K562 (cell line): Measurements from ENCODE around the gene CREG1. TPM values are rescaled to one million over a fixed set of nuclear protein-coding genes. Genes with fewer than 3 reads are reported as not detected.

ENCODE experiments used
- ATAC-seq: fragments of 200-7000 bp; cut with Tn5 transposase; 3 replicates; pipeline ENCODE4 v1.9.1; 2020; ENCODE audit warnings: moderate library complexity
- BruUV-seq: library from RNA; stranded (reverse); fragments of 400-500 nt; replicated peaks from 2 replicates; lab custom pipeline; 2021; lab: Mats Ljungman, UMichigan
- CTCF ChIA-PET: fragments of 300-600 bp; formaldehyde crosslinking; extraction: SDS; loops from one replicate; lab custom pipeline; 2021; ENCODE audit warnings: low intra/inter-chr PET ratio; lab: Yijun Ruan, JAX
- POLR2A ChIA-PET: fragments of 300-600, 350-650 bp; sonication (Branson Sonifier 250); formaldehyde crosslinking; extraction: SDS; loops from one replicate; lab custom pipeline; 2021; ENCODE audit warnings: antibody characterized with exemption, inconsistent platforms; lab: Yijun Ruan, JAX
- DNase-seq, 4 experiments: peaks; one replicate each; pipeline versions ENCODE4 v3.0.0 to v3.0.0-alpha.2; 2011 to 2018; ENCODE audit warnings: low spot score in 3 of 4, mixed read lengths in 3 of 4; ENCODE audit errors: extremely low read depth in 1 of 4
- FAIRE-seq: peaks from 2 replicates; lab custom pipeline; 2011; peaks lifted over from hg19 to GRCh38; lab: Jason Lieb, UNC
- H2AFZ ChIP-seq: 2 replicates; pipeline ENCODE4 v1.6.0; 2011; ENCODE audit warnings: low read depth, low read length, control low read depth, inconsistent platforms
- H3K27ac ChIP-seq: fragments of 200-600 bp; 3 replicates; pipeline ENCODE4 v1.8.0; 2011; ENCODE audit warnings: low read depth, mild to moderate bottlenecking, control low read depth, inconsistent platforms, low read length, moderate library complexity, mixed read lengths; ENCODE audit errors: extremely low read depth
- H3K27me3 ChIP-seq, 2 experiments: fragments of 300-600 bp in 1 of 2; 2 replicates in 1 of 2; 3 replicates in 1 of 2; pipeline versions ENCODE4 v1.6.0 to v1.8.0; 2011; ENCODE audit warnings: inconsistent platforms in 2 of 2, low read length in 2 of 2, mild to moderate bottlenecking in 1 of 2, mixed read lengths in 1 of 2, moderate library complexity in 1 of 2; ENCODE audit not compliant: control insufficient read depth in 2 of 2, insufficient read depth in 2 of 2
- H3K36me3 ChIP-seq: fragments of 300-600 bp; 3 replicates; pipeline ENCODE4 v1.8.0; 2011; ENCODE audit warnings: mild to moderate bottlenecking, low read length, inconsistent platforms; ENCODE audit not compliant: control insufficient read depth, insufficient read depth
- H3K4me1 ChIP-seq, 2 experiments: fragments of 200-600 bp in 1 of 2; replicated peaks in 1 of 2; 2 replicates in 1 of 2; 3 replicates in 1 of 2; pipeline versions ENCODE4 v1.5.1 to v1.8.0; 2011; ENCODE audit warnings: inconsistent platforms in 2 of 2, low read length in 2 of 2, mild to moderate bottlenecking in 1 of 2, mixed read lengths in 1 of 2, moderate library complexity in 1 of 2; ENCODE audit not compliant: control insufficient read depth in 2 of 2, insufficient read depth in 2 of 2
- H3K4me2 ChIP-seq: 2 replicates; pipeline ENCODE4 v1.6.1; 2011; ENCODE audit warnings: low read length, control low read depth, inconsistent platforms, mixed read lengths; ENCODE audit not compliant: insufficient read depth
- H3K4me3 ChIP-seq: fragments of 200-600 bp; sonication (generic), shearing (Covaris generic); 2 replicates; pipeline ENCODE4 v1.5.1; 2016; ENCODE audit warnings: control low read depth, inconsistent platforms
- H3K79me2 ChIP-seq: fragments of 200-600 bp; 3 replicates; pipeline ENCODE4 v1.8.0; 2011; ENCODE audit warnings: low read length, inconsistent platforms; ENCODE audit not compliant: control insufficient read depth, insufficient read depth
- H3K9ac ChIP-seq, 2 experiments: 2 replicates each; pipeline versions ENCODE4 v1.6.0 to v1.6.1; 2011; ENCODE audit warnings: low read depth in 2 of 2, low read length in 2 of 2, control low read depth in 1 of 2, inconsistent platforms in 1 of 2, mild to moderate bottlenecking in 1 of 2, mixed read lengths in 1 of 2; ENCODE audit not compliant: insufficient read depth in 1 of 2
- H3K9me1 ChIP-seq: one replicate; pipeline ENCODE4 v1.6.0; 2011; ENCODE audit warnings: inconsistent platforms, mild to moderate bottlenecking, low read length, moderate library complexity; ENCODE audit not compliant: control insufficient read depth, insufficient read depth
- H3K9me3 ChIP-seq: replicated peaks from 2 replicates; pipeline ENCODE4 v1.5.1; 2011; ENCODE audit warnings: low read depth, low read length, inconsistent platforms; ENCODE audit not compliant: control insufficient read depth, insufficient read depth
- H4K20me1 ChIP-seq: replicated peaks from 2 replicates; pipeline ENCODE4 v1.6.1; 2011; ENCODE audit warnings: low read length, inconsistent platforms, mixed read lengths; ENCODE audit not compliant: control insufficient read depth, insufficient read depth
- BMI1 ChIP-seq: fragments of 150-350 bp; IDR thresholded peaks from 2 replicates; pipeline ENCODE4 v1.6.1; 2014; ENCODE audit warnings: low read length
- CREM ChIP-seq: IDR thresholded peaks from 2 replicates; pipeline ENCODE4 v1.6.1; 2014; ENCODE audit warnings: antibody characterized with exemption, low read depth
- DMBX1 ChIP-seq: fragments of 250-450 bp; sonication (Bioruptor Pico); IDR thresholded peaks from 2 replicates; pipeline ENCODE4 v1.8.0; 2022; ENCODE audit warnings: inconsistent platforms, mild to moderate bottlenecking, moderate library complexity, borderline replicate concordance
- FOSL1 ChIP-seq: fragments of 200-800 bp; sonication (Bioruptor generic); conservative IDR thresholded peaks from 2 replicates; pipeline ENCODE4 v1.6.1; 2016; ENCODE audit warnings: missing genetic modification characterization, missing compliant biosample characterization
- FOXJ3 ChIP-seq: sonication (generic); formaldehyde crosslinking; IDR thresholded peaks from 2 replicates; pipeline ENCODE4 v1.4.0; 2020; ENCODE audit warnings: mild to moderate bottlenecking, missing genetic modification reagents
- HLTF ChIP-seq: fragments of 450-650 bp; IDR thresholded peaks from 2 replicates; pipeline ENCODE4 v1.6.1; 2016
- MCM5 ChIP-seq: fragments of 450-650 bp; IDR thresholded peaks from 2 replicates; pipeline ENCODE4 v1.6.1; 2016; ENCODE audit warnings: low read depth
- NUFIP1 ChIP-seq: fragments of 450-650 bp; IDR thresholded peaks from 2 replicates; pipeline ENCODE4 v1.6.1; 2018; ENCODE audit not compliant: partially characterized antibody
- POLR3G ChIP-seq: IDR thresholded peaks from 2 replicates; pipeline ENCODE4 v1.6.1; 2011; ENCODE audit not compliant: insufficient read length, insufficient replicate concordance; ENCODE audit errors: extremely low read depth
- TFAP4 ChIP-seq: sonication (generic); formaldehyde crosslinking; IDR thresholded peaks from 2 replicates; pipeline ENCODE4 v1.8.0; 2022; ENCODE audit warnings: missing genetic modification reagents, mild to moderate bottlenecking, moderate library complexity, borderline replicate concordance
- ZNF444 ChIP-seq: fragments of 250-450 bp; sonication (Bioruptor Pico); IDR thresholded peaks from 2 replicates; pipeline ENCODE4 v1.4.0; 2020; ENCODE audit warnings: mild to moderate bottlenecking, moderate library complexity
- WGBS: fragments of 100-300 bp; shearing (Covaris generic); methylation state at CpG from one replicate; pipeline ENCODE4 v1.1.6; 2016; ENCODE audit warnings: low coverage, mixed read lengths; ENCODE audit not compliant: insufficient coverage; ENCODE audit errors: missing lambda C conversion rate; 5-methylcytosine and 5-hydroxymethylcytosine counted together
- in situ Hi-C: fragments of 300-500 bp; cut with MboI; formaldehyde crosslinking; loops from 4 replicates; pipeline ENCODE4 v1.15.0; 2018; ENCODE audit warnings: inconsistent platforms, mixed read lengths
- intact Hi-C: fragments of 100-400 bp; cut with micrococcal nuclease; formaldehyde crosslinking; loops from 2 replicates; pipeline ENCODE4 v1.14.2; 2022
- polyA plus RNA-seq, 8 experiments: library from polyadenylated mRNA; depleted of rRNA in 4 of 8; stranded (reverse) in 5 of 8; unstranded in 3 of 8; fragments of >200 nt; fragmentation: Nextera tagmentation in 2 of 8; fragmentation: Illumina TruSeq in 1 of 8; extraction: Ambion mirVana in 2 of 8; extraction: Trizol in 1 of 8; gene quantifications; 2 replicates each; pipeline versions ENCODE4 v1.2.1 to v1.2.3, GENCODE V29; 2011 to 2014; ENCODE audit warnings: inconsistent platforms in 1 of 8, missing spikeins in 1 of 8
- total RNA-seq, 7 experiments: library from RNA; depleted of rRNA in 6 of 7; stranded (reverse); fragments of >200 nt in 6 of 7; fragmentation: Illumina TruSeq in 2 of 7; extraction: Trizol in 2 of 7; gene quantifications; 2 replicates each; pipeline versions ENCODE4 v1.2.1 to v1.2.3, GENCODE V29; 2011 to 2021; ENCODE audit warnings: low replicate concordance in 1 of 7
- TF ChIP-seq, protein P1 (sequence below): sonication (generic); formaldehyde crosslinking; IDR thresholded peaks from 2 replicates; pipeline ENCODE4 v1.8.0; 2022; ENCODE audit warnings: missing genetic modification reagents, mild to moderate bottlenecking, borderline replicate concordance
- TF ChIP-seq, protein P2 (sequence below): fragments of 250-450 bp; sonication (Bioruptor Pico); IDR thresholded peaks from 2 replicates; pipeline ENCODE4 v1.5.0; 2021

Gene CREG1
- total and polyA plus RNA-seq, 9 of the 15 experiments (the other 6 are each of a cell fraction or from before 2014, with no cell fraction given), result 45.7 to 272 (median 161) TPM

DNA sequence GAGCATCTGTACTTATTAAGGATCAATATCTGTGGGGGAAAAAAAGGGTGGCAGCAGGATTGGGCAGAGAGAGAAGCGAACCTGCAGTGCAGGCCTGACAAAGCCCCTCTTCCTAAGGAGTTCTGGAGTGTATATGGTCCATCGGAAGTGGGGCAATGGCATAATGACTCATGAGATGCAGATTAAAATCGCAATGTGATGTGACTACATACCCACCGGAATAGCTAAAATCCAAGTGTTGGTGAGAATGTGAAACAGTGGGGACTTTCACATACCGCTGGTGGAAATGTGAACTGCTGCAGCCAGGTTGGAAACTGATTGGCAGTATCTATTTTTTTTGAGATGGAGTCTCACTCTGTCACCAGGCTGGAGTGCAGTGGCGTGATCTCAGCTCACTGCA is 8.2 kb upstream of the CREG1 start (continued):
- TF ChIP-seq MCM5 (no peak), HLTF (no peak), DMBX1 (CRISPR knock-in tag) (no peak), FOSL1 (tag) (peak; percentile 85), ZNF444 (CRISPR knock-in tag) (no peak), BMI1 (no peak)
- TF ChIP-seq, protein P1, sequence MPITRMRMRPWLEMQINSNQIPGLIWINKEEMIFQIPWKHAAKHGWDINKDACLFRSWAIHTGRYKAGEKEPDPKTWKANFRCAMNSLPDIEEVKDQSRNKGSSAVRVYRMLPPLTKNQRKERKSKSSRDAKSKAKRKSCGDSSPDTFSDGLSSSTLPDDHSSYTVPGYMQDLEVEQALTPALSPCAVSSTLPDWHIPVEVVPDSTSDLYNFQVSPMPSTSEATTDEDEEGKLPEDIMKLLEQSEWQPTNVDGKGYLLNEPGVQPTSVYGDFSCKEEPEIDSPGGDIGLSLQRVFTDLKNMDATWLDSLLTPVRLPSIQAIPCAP (CRISPR knock-in tag), result no peak

- ChIA-PET POLR2A (interaction anchor here (0.6 to 1.0 kb wide), 6 partner anchors 8 to 335 kb away, joined by 3 to 7 read pairs (median 3); no protein-coding TSS in a partner anchor), CTCF (interaction anchor here (0.6 to 2.0 kb wide), 6 partner anchors 22 to 490 kb away, joined by 3 to 8 read pairs (median 4); no protein-coding TSS in a partner anchor)
- Histone ChIP-seq H3K36me3 (peaks cover 8% of the 10 kb centered on the region; the same call in 1 of the 3 replicates), H3K79me2 (peaks cover 25% of the 10 kb centered on the region), H3K27ac (no peak overlapping the region), H3K4me1 (peaks cover 9 to 20% of the 10 kb centered on the region in 2 experiments; a peak in 3 of 5 replicates), H3K9me3 (no peaks in the 10 kb centered on the region), H3K4me3 (no peak overlapping the region), H3K9me1 (no peaks in the 10 kb centered on the region), H2AFZ (peak overlapping the region; percentile 69), H3K9ac (no peak overlapping the region; a peak in 1 of 4 replicates), H4K20me1 (peaks cover 5% of the 10 kb centered on the region; the same call in 1 of the 2 replicates), H3K4me2 (no peak overlapping the region; the same call in 1 of the 2 replicates), H3K27me3 (no peaks in the 10 kb centered on the region)
- peak; percentile 71 to 89 (median 79) for DNase-seq
- WGBS, result 2% methylated on average over 5 of the region's 5 CpGs
- no TSS peak for BruUV-seq
- intact Hi-C loops, result loop anchor here (1.0 to 5.0 kb wide), 5 partner anchors 15 to 154 kb away; no protein-coding TSS in a partner anchor
- in situ Hi-C loops, result no loop called here
- peak; percentile 16 for ATAC-seq
- peak; percentile 93 for FAIRE-seq
- TF ChIP-seq TFAP4 (0 out of 2 replicates have a peak, but pooled peaks have one; percentile 29), CREM (peak; percentile 85), FOXJ3 (no peak), POLR3G (no peak), NUFIP1 (no peak)
- TF ChIP-seq, protein P2, sequence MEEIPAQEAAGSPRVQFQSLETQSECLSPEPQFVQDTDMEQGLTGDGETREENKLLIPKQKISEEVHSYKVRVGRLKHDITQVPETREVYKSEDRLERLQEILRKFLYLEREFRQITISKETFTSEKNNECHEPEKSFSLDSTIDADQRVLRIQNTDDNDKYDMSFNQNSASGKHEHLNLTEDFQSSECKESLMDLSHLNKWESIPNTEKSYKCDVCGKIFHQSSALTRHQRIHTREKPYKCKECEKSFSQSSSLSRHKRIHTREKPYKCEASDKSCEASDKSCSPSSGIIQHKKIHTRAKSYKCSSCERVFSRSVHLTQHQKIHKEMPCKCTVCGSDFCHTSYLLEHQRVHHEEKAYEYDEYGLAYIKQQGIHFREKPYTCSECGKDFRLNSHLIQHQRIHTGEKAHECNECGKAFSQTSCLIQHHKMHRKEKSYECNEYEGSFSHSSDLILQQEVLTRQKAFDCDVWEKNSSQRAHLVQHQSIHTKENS, result no peak
These were observed 2.6 kb upstream of the CREG1 start for GRCh38 chr1:167555971-167556714.
